IPS-15b (cell line): ENCODE data around the gene IFNAR1.

ENCODE experiments used
- H3K27me3 ChIP-seq: one replicate; pipeline ENCODE4 v1.6.1; 2013; ENCODE audit warnings: low read length; ENCODE audit not compliant: control insufficient read depth, insufficient read depth
- H3K36me3 ChIP-seq: one replicate; pipeline ENCODE4 v1.6.1; 2013; ENCODE audit warnings: low read length; ENCODE audit not compliant: control insufficient read depth, insufficient read depth
- H3K4me1 ChIP-seq: one replicate; pipeline ENCODE4 v1.6.1; 2013; ENCODE audit warnings: mild to moderate bottlenecking, low read length; ENCODE audit not compliant: control insufficient read depth, insufficient read depth
- H3K4me3 ChIP-seq: one replicate; pipeline ENCODE4 v1.5.1; 2013; ENCODE audit warnings: low read depth, low read length
- H3K9ac ChIP-seq: one replicate; pipeline ENCODE4 v1.6.1; 2013; ENCODE audit warnings: low read depth, mild to moderate bottlenecking, low read length
- H3K9me3 ChIP-seq: one replicate; pipeline ENCODE4 v1.6.1; 2013; ENCODE audit warnings: mild to moderate bottlenecking, low read length; ENCODE audit not compliant: control insufficient read depth, insufficient read depth

The IFNAR1 gene

DNA sequence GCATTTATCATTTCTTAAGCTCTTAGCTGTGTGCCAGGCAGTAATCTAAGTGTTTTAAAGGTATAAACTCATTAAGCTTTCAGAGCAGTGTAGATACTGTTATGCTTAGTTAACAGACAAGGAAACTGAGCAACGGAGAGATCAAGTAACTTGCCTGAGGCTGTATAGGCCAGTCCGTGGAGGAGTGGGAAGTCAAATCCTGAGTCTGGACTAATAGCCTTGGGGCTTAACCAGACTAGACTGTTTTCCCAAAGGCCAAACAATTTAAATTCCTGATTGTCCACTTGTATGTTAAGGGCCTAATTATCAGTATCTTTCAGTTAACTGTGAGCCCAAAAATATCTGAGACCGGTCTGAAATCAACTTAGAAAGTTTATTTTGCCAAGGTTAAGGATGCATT lies 2.6 kb downstream of the IFNAR1 start:
- H3K9ac ChIP-seq, result no peak overlapping the region
- H3K4me1 ChIP-seq, result no peaks in the 10 kb centered on the region
- no peaks in the 10 kb centered on the region for H3K9me3 ChIP-seq
- no peak overlapping the region for H3K4me3 ChIP-seq
- H3K36me3 ChIP-seq, result peaks cover 7% of the 10 kb centered on the region
- H3K27me3 ChIP-seq, result no peaks in the 10 kb centered on the region

DNA sequence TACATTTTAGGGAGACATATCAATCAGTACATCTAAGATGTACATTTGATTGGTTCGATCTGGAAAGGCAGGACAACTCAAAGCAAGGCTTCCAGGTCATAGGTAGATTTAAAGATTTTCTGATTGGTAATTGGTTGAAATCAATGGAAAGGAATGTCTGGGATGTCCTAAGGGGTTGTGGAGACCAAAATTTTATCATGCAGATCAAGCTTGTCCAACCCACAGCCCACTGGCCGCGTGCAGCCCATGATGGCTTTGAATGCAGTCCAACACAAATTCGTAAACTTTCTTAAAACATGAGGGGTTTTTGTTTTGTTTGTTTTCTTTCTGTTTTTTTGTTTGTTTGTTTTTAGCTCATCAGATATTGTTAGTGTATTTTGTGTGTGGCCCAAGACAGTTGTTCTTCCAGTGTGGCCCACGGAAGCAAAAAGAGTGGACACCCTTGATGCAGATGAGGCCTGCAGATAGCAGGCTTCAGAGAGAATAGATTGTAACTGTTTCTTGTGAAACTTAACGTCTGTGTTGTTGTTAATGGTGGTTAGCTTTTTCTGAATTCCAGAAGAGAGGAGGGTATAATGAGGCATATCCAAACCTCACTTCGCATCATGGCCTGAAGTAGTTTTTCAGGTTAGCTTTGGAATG lies 3.1 kb downstream of the IFNAR1 start:
- H3K9ac ChIP-seq, result no peak overlapping the region
- no peaks in the 10 kb centered on the region for H3K9me3 ChIP-seq
- H3K4me1 ChIP-seq, result no peaks in the 10 kb centered on the region
- no peak overlapping the region for H3K4me3 ChIP-seq
- H3K36me3 ChIP-seq, result peaks cover 7% of the 10 kb centered on the region
- H3K27me3 ChIP-seq, result no peaks in the 10 kb centered on the region

DNA sequence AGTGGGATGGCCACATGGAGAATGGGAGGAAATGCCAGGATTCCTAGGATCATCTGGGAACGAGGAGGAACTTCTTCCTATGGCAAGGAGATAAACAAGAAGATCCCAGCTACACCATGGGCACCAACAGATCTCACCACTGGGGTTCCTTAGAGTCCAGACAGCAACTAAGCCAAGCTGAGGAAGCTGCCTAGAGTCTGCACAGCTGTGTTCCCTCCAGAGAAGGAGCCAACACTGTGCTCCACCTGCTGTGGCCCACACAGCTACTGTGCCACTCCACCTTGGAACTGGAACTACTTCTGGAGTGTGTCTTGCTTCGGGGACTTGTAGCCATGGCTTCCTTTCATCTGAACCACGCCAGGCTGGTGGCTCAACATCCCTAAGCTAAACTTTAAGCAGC lies 6.0 kb downstream of the IFNAR1 start:
- Histone ChIP-seq H3K27me3 (no peaks in the 10 kb centered on the region), H3K9ac (no peak overlapping the region), H3K4me3 (no peak overlapping the region), H3K9me3 (no peaks in the 10 kb centered on the region), H3K36me3 (peaks cover 7% of the 10 kb centered on the region), H3K4me1 (no peaks in the 10 kb centered on the region)

DNA sequence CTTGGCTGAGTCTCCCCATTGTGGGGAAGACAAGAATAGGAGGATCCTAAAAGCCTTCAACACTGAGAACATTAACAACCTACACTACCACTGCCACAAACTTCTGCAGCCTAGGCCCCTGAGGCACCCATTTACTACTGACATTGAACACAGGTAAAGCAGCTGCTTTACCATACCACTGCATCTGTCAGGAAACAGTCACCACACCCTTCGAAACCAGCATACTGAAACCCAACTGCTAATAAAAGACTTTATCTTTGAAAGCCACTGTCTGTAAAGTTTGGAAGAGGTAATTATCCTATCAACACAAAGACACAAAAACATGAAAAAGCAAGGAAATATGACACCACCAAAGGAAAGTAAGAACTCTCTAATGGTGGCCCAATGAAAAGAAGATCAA lies 7.4 kb downstream of the IFNAR1 start:
- H3K4me1 ChIP-seq, result no peaks in the 10 kb centered on the region
- no peaks in the 10 kb centered on the region for H3K27me3 ChIP-seq
- no peak overlapping the region for H3K4me3 ChIP-seq
- no peak overlapping the region for H3K9ac ChIP-seq
- peaks cover 10% of the 10 kb centered on the region for H3K36me3 ChIP-seq
- no peaks in the 10 kb centered on the region for H3K9me3 ChIP-seq

DNA sequence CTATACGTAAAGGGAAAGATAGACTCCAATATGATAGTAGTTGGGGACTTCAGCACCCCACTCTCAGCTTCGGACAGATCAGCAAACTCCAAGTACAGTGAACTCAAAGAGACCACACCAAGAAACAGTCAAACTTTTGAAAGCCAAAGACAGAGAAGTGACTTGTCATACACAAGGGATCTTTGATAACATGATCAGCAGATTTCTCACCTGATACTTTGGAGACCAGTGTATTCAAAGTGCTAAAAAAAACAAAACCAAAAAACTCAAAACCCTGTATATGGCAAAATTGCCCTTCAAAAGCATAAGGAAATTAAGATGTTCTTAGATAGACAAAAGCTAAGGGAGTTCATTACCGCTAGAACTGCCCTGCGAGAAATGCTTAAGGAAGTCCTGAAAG lies 9.4 kb downstream of the IFNAR1 start:
- Histone ChIP-seq H3K4me3 (no peak overlapping the region), H3K4me1 (no peaks in the 10 kb centered on the region), H3K9ac (no peak overlapping the region), H3K9me3 (no peaks in the 10 kb centered on the region), H3K27me3 (no peaks in the 10 kb centered on the region), H3K36me3 (peaks cover 7% of the 10 kb centered on the region)

DNA sequence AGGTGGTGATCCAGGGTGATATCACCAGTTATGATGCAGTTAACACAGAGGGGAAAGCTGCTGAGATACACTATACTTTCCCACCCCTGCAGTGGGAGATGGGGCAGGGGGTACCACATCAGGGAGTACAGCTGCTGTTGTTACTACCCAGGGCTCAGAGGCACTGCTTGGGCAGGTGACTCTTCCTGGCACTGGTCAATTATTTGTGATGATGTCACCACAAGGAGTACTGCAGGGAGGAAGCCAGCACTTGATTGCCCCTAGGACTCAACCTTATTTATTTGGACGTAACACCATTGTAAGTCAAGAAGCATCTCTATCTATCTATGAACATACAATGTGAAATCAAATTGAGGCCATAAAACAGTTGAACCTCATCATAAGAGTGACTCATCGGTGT lies 10.1 kb downstream of the IFNAR1 start:
- H3K9ac ChIP-seq, result no peak overlapping the region
- H3K4me1 ChIP-seq, result no peaks in the 10 kb centered on the region
- H3K36me3 ChIP-seq, result peaks cover 7% of the 10 kb centered on the region
- H3K4me3 ChIP-seq, result no peak overlapping the region
- H3K27me3 ChIP-seq, result no peaks in the 10 kb centered on the region
- H3K9me3 ChIP-seq, result no peaks in the 10 kb centered on the region

DNA sequence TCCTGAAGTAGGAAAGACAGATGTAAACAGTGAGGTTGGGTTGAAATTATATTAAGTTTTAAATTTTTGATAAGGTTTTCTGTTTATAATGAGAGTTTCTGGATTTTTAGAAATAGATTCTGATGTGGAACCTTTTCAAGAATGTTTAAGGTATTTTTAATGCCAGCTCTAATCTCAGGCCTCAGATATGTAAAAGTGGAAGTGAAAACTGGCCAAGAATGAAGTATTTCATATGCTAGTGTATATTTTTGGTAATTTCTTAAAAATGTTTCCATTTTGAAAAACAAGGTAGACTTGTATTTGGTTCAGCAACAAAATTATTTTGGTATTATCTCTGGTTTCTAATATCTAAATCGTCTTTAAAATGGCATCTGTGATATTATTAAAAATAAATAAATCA lies 14.4 kb downstream of the IFNAR1 start:
- H3K4me3 ChIP-seq, result no peak overlapping the region
- H3K9ac ChIP-seq, result no peak overlapping the region
- no peaks in the 10 kb centered on the region for H3K9me3 ChIP-seq
- no peaks in the 10 kb centered on the region for H3K27me3 ChIP-seq
- peaks cover 3% of the 10 kb centered on the region for H3K36me3 ChIP-seq
- H3K4me1 ChIP-seq, result no peaks in the 10 kb centered on the region

DNA sequence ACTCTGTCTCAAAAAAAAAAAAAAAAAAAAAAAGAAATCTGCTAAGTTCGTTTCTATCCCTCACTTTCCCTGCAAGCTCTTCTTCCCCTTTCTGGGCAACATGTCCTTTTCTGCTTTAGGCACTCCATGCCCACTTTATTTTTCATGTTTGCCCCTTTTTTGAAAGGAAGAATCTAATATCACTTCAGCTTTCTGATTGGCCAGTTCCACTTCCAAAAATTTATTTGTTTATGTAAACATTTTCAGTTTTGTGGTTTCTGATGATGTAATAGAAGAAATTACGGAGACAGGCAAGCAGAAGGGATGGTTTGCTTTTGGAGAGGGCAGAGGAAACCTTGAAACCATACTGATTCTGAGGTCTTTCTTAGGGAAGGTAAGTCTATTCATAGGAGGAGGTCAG lies 15.1 kb downstream of the IFNAR1 start:
- Histone ChIP-seq H3K4me1 (no peaks in the 10 kb centered on the region), H3K36me3 (peaks cover 3% of the 10 kb centered on the region), H3K27me3 (no peaks in the 10 kb centered on the region), H3K4me3 (no peak overlapping the region), H3K9me3 (no peaks in the 10 kb centered on the region), H3K9ac (no peak overlapping the region)

DNA sequence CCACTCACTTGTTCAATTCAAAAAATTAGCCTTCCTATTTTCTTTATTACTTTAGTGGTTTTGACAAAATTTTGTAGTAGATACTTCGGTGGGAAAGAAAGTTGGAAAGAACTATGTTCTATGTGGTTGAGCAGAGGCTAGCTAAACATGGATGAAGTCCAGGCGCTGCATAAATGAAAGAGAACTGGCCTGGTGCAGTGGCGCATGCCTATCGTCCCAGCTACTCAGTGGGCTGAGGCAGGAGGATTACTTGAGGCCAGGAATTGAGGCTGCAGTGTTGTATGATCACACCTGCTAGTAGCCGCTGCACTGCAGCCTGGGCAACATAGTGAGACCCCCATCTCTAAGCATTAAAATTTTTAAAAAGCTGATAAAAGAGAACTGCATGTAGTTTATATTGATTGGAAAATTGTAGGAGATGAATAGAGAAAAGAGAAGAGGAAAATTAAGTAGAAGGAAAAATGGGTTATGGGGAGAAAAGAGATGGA lies 21.0 kb downstream of the IFNAR1 start:
- Histone ChIP-seq H3K27me3 (no peaks in the 10 kb centered on the region), H3K4me1 (no peaks in the 10 kb centered on the region), H3K9ac (no peak overlapping the region), H3K9me3 (no peaks in the 10 kb centered on the region), H3K36me3 (no peaks in the 10 kb centered on the region), H3K4me3 (no peak overlapping the region)

DNA sequence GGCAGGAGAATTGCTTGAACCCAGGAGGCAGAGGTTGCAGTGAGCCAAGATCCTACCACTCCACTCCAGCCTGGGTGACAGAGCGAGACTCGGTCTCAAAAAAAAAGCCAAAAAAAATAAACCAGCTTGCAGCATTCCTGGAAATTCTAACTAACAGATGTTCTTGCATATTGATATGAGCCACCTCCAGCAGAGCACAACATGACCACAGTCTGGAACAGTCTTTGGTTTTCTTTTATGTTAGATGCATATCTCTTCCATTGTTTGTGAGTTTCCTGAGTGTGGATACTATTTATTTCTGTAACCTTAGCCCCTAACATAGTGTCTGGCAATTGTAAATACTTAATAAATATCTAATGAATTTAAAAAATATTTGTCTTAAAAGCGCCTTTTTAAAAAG lies 23.9 kb downstream of the IFNAR1 start:
- Histone ChIP-seq H3K36me3 (no peaks in the 10 kb centered on the region), H3K9me3 (no peaks in the 10 kb centered on the region), H3K27me3 (no peaks in the 10 kb centered on the region), H3K4me1 (no peaks in the 10 kb centered on the region), H3K9ac (no peak overlapping the region), H3K4me3 (no peak overlapping the region)

DNA sequence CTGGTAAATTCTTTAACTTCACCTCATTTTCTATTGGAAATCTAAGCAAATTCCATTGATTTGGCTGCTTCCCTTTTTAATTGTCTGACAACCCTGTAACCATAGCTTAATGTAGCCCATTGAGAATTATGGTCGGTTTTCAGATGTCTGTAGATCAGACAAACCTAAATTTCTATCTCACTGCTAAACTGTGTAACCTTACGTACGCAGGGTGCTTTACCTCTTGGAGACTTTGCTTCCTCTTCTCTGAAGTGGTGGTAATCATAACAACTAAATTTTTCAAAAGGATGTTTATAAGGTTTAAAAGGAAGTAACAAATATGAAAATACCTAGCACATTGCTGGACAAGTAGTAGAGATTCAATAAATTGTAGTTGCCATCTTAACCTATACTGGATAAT lies 25.9 kb downstream of the IFNAR1 start:
- no peaks in the 10 kb centered on the region for H3K36me3 ChIP-seq

DNA sequence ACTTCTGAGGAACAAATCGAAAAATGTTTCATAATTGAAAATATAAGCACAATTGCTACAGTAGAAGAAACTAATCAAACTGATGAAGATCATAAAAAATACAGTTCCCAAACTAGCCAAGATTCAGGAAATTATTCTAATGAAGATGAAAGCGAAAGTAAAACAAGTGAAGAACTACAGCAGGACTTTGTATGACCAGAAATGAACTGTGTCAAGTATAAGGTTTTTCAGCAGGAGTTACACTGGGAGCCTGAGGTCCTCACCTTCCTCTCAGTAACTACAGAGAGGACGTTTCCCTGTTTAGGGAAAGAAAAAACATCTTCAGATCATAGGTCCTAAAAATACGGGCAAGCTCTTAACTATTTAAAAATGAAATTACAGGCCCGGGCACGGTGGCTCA lies 30.6 kb downstream of the IFNAR1 start:
- Histone ChIP-seq H3K9ac (no peak overlapping the region), H3K36me3 (no peaks in the 10 kb centered on the region), H3K27me3 (no peaks in the 10 kb centered on the region), H3K9me3 (no peaks in the 10 kb centered on the region), H3K4me3 (no peak overlapping the region), H3K4me1 (no peaks in the 10 kb centered on the region)

More for the DNA sequence above, 25.9 kb downstream of the IFNAR1 start:
- no peaks in the 10 kb centered on the region for H3K9me3 ChIP-seq
- H3K27me3 ChIP-seq, result no peaks in the 10 kb centered on the region
- no peaks in the 10 kb centered on the region for H3K4me1 ChIP-seq
- H3K9ac ChIP-seq, result no peak overlapping the region
- H3K4me3 ChIP-seq, result no peak overlapping the region
